Liver (tissue), 9 donors: ENCODE results near the gene DOCK8. TPM values are rescaled to one million over a fixed set of nuclear protein-coding genes. Genes with fewer than 3 reads are reported as not detected.

Experiments used
- DNase-seq: peaks from one replicate; pipeline ENCODE4 v3.0.0-alpha.2; 2017; ENCODE audit warnings: low spot score
- H3K27ac ChIP-seq, 2 donors: one replicate each; pipeline ENCODE4 v1.7.0; 2013; ENCODE audit warnings: inconsistent platforms in 2 of 2, low read length in 2 of 2, control low read depth in 1 of 2, low read depth in 1 of 2, mild to moderate bottlenecking in 1 of 2
- H3K27me3 ChIP-seq, 4 donors: one replicate each; pipeline versions ENCODE4 v1.6.1 to v1.7.0; 2013; ENCODE audit warnings: low read length in 3 of 4, inconsistent platforms in 1 of 4, mild to moderate bottlenecking in 1 of 4, moderate library complexity in 1 of 4; ENCODE audit not compliant: control insufficient read depth in 4 of 4, insufficient read depth in 4 of 4
- H3K36me3 ChIP-seq, 4 donors: one replicate each; pipeline versions ENCODE4 v1.6.1 to v1.7.0; 2013; ENCODE audit warnings: low read length in 3 of 4, mild to moderate bottlenecking in 3 of 4, low read depth in 1 of 4, moderate library complexity in 1 of 4; ENCODE audit not compliant: control insufficient read depth in 4 of 4, insufficient read depth in 3 of 4
- H3K4me1 ChIP-seq, 4 donors: one replicate each; pipeline versions ENCODE4 v1.6.1 to v1.7.0; 2013; ENCODE audit warnings: low read length in 3 of 4, mild to moderate bottlenecking in 3 of 4, moderate library complexity in 1 of 4; ENCODE audit not compliant: control insufficient read depth in 4 of 4, insufficient read depth in 4 of 4
- H3K4me3 ChIP-seq, 3 donors: one replicate each; pipeline versions ENCODE4 v1.6.1 to v1.7.0; 2013; ENCODE audit warnings: low read length in 3 of 3, control low read depth in 1 of 3, low read depth in 1 of 3, mild to moderate bottlenecking in 1 of 3
- H3K9ac ChIP-seq, 2 donors: one replicate each; pipeline ENCODE4 v1.7.0; 2013; ENCODE audit warnings: low read length in 2 of 2, mild to moderate bottlenecking in 2 of 2, moderate library complexity in 2 of 2, control low read depth in 1 of 2, low read depth in 1 of 2
- H3K9me3 ChIP-seq, 4 donors: one replicate each; pipeline versions ENCODE4 v1.6.1 to v1.7.0; 2013; ENCODE audit warnings: low read length in 3 of 4; ENCODE audit not compliant: control insufficient read depth in 4 of 4
- ATF3 ChIP-seq: IDR thresholded peaks from 2 replicates; pipeline ENCODE4 v1.6.1; 2016; ENCODE audit warnings: antibody characterized with exemption
- EGR1 ChIP-seq, 2 donors: IDR thresholded peaks; 2 replicates each; pipeline ENCODE4 v1.6.1; 2016 to 2018; ENCODE audit warnings: antibody characterized with exemption in 2 of 2, low read depth in 2 of 2
- FOXA1 ChIP-seq: IDR thresholded peaks from 2 replicates; pipeline ENCODE4 v1.6.1; 2016; ENCODE audit warnings: antibody characterized with exemption
- GABPA ChIP-seq, 2 donors: IDR thresholded peaks in 1 of 2; conservative IDR thresholded peaks in 1 of 2; 2 replicates each; pipeline ENCODE4 v1.6.1; 2016; ENCODE audit warnings: antibody characterized with exemption in 2 of 2, mild to moderate bottlenecking in 1 of 2, moderate library complexity in 1 of 2
- HNF4A ChIP-seq, 2 donors: conservative IDR thresholded peaks; 2 replicates each; pipeline ENCODE4 v1.6.1; 2016; ENCODE audit warnings: antibody characterized with exemption in 2 of 2, mild to moderate bottlenecking in 2 of 2
- HNF4G ChIP-seq: IDR thresholded peaks from 2 replicates; pipeline ENCODE4 v1.6.1; 2016; ENCODE audit warnings: antibody characterized with exemption
- JUND ChIP-seq, 2 donors: IDR thresholded peaks; 2 replicates each; pipeline ENCODE4 v1.6.1; 2016; ENCODE audit warnings: antibody characterized with exemption in 2 of 2
- MAX ChIP-seq: IDR thresholded peaks from 2 replicates; pipeline ENCODE4 v1.6.1; 2016; ENCODE audit warnings: antibody characterized with exemption
- NR2F2 ChIP-seq: IDR thresholded peaks from 2 replicates; pipeline ENCODE4 v1.6.1; 2016; ENCODE audit warnings: antibody characterized with exemption
- RXRA ChIP-seq, 2 donors: IDR thresholded peaks; 2 replicates each; pipeline ENCODE4 v1.6.1; 2017 to 2018; ENCODE audit warnings: antibody characterized with exemption in 2 of 2, mild to moderate bottlenecking in 1 of 2
- SP1 ChIP-seq: IDR thresholded peaks from 2 replicates; pipeline ENCODE4 v1.6.1; 2018; ENCODE audit warnings: antibody characterized with exemption, mild to moderate bottlenecking
- TAF1 ChIP-seq: conservative IDR thresholded peaks from 2 replicates; pipeline ENCODE4 v1.6.1; 2016; ENCODE audit warnings: antibody characterized with exemption, mild to moderate bottlenecking
- YY1 ChIP-seq: IDR thresholded peaks from 2 replicates; pipeline ENCODE4 v1.6.1; 2016; ENCODE audit warnings: antibody characterized with exemption, mild to moderate bottlenecking
- ZBTB33 ChIP-seq: IDR thresholded peaks from 2 replicates; pipeline ENCODE4 v1.6.1; 2016; ENCODE audit warnings: antibody characterized with exemption
- WGBS: extraction: QIAGEN DNeasy Blood & Tissue Kit; methylation state at CpG from one replicate; pipeline ENCODE4 v1.1.7; 2013; 5-methylcytosine and 5-hydroxymethylcytosine counted together
- polyA plus RNA-seq, 2 donors: library from polyadenylated mRNA; stranded (reverse) in 1 of 2; unstranded in 1 of 2; fragments of 200-250 nt in 1 of 2; fragments of >200 nt in 1 of 2; fragmentation: Nextera tagmentation in 1 of 2; extraction: Ambion mirVana in 1 of 2; gene quantifications; one replicate each; pipeline versions ENCODE4 v1.2.1 to v1.2.3, GENCODE V29; 2013 to 2015
- total RNA-seq, 2 donors: library from RNA; depleted of rRNA; stranded (reverse); fragments of >200 nt; gene quantifications; one replicate each; pipeline ENCODE4 v1.2.3, GENCODE V29; 2014
- TF ChIP-seq, protein P1 (sequence below): IDR thresholded peaks from 2 replicates; pipeline ENCODE4 v1.6.1; 2016; ENCODE audit warnings: antibody characterized with exemption, mild to moderate bottlenecking
- donor health status: healthy.
- donor health status: healthy.
- donor health status: healthy.
- donor health status: healthy.
- donor health status: healthy.

Gene DOCK8
- total and polyA plus RNA-seq, 4 donors: 3.8 to 22.6 (median 7.4) TPM

GRCh38 chr9:468766-469426 is 254.2 kb downstream of the DOCK8 start:
- H3K27me3 ChIP-seq: peaks cover 0 to 10% (median 0%) of the 10 kb centered on the region in 4 donors
- H3K9ac ChIP-seq: no peak overlapping the region
- H3K4me3 ChIP-seq: no peak overlapping the region
- no peaks in the 10 kb centered on the region for H3K9me3 ChIP-seq
- H3K4me1 ChIP-seq: peaks cover 0 to 30% (median 21%) of the 10 kb centered on the region in 4 donors
- H3K27ac ChIP-seq: no peak overlapping the region
- no peak for DNase-seq
- WGBS: 33% methylated on average over 8 of the region's 8 CpGs
- peaks cover 0 to 1% (median 0%) of the 10 kb centered on the region in 4 donors for H3K36me3 ChIP-seq
- TF ChIP-seq FOXA1 (no peak), EGR1 (IDR thresholded peaks at IDR 0.05; ENCODE audit: low read depth in 2 of 2) (no peak), RXRA (IDR thresholded peaks at IDR 0.05) (no peak), NR2F2 (no peak), GABPA (IDR thresholded peaks at IDR 0.05 in 1 of 2, conservative IDR thresholded peaks at IDR 0.05 in 1 of 2) (no peak), ATF3 (no peak), HNF4A (conservative IDR thresholded peaks at IDR 0.05) (no peak), ZBTB33 (no peak), HNF4G (no peak), JUND (IDR thresholded peaks at IDR 0.05) (no peak), SP1 (no peak), MAX (no peak), TAF1 (no peak)
- TF ChIP-seq, protein P1, sequence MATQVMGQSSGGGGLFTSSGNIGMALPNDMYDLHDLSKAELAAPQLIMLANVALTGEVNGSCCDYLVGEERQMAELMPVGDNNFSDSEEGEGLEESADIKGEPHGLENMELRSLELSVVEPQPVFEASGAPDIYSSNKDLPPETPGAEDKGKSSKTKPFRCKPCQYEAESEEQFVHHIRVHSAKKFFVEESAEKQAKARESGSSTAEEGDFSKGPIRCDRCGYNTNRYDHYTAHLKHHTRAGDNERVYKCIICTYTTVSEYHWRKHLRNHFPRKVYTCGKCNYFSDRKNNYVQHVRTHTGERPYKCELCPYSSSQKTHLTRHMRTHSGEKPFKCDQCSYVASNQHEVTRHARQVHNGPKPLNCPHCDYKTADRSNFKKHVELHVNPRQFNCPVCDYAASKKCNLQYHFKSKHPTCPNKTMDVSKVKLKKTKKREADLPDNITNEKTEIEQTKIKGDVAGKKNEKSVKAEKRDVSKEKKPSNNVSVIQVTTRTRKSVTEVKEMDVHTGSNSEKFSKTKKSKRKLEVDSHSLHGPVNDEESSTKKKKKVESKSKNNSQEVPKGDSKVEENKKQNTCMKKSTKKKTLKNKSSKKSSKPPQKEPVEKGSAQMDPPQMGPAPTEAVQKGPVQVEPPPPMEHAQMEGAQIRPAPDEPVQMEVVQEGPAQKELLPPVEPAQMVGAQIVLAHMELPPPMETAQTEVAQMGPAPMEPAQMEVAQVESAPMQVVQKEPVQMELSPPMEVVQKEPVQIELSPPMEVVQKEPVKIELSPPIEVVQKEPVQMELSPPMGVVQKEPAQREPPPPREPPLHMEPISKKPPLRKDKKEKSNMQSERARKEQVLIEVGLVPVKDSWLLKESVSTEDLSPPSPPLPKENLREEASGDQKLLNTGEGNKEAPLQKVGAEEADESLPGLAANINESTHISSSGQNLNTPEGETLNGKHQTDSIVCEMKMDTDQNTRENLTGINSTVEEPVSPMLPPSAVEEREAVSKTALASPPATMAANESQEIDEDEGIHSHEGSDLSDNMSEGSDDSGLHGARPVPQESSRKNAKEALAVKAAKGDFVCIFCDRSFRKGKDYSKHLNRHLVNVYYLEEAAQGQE: no peak

DNA sequence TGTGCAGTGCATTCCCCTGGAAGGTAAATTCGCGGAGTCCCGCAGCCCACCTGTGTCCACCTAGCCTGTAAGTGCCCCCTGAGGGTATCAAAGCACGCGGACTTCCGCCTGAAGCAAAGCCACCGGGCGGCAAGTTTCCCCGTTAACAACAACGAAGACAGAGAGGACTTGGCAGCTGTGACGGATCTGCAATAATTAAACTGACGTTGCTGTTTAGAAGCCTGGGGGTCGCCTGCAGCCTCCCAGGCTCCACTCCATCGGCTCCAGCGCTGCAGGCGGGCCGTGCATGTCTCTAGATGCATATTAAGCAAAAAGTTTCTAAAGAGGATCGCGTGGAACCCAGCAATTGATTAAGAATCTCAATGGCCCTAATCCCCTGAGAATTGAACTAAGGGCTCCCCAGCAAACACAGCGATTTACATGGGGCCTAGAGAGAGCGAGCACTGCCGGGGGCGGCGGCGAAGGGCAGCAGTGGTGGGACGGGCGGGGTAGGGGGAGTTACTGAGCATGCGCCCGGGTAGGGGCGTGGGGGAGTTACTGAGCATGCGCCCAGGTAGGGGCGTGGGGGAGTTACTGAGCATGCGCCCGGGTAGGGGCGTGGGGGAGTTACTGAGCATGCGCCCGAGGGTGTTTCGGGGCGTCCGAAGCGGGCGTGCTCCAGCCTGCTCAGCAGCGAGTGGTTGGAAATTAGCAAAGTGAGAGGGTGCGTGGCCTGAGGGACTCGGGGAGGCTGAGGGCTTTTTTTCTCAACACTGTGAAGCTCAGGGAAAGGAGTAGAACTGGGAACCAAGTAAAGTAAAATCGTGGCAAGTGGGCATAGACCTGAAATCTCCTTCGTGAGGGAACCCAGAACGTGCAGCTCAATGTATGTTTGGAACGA is 255.2 kb downstream of the DOCK8 start:
- Histone ChIP-seq H3K9me3 (no peaks in the 10 kb centered on the region), H3K9ac (peak overlapping the region; percentile 47 to 86), H3K27me3 (peaks cover 0 to 10% (median 0%) of the 10 kb centered on the region in 4 donors), H3K4me3 (peak overlapping the region; percentile 43 to 79 (median 59)), H3K36me3 (no peaks in the 10 kb centered on the region), H3K27ac (peak overlapping the region; percentile 71 to 76), H3K4me1 (peaks cover 0 to 26% (median 20%) of the 10 kb centered on the region in 4 donors)
- TF ChIP-seq YY1 (peak; percentile 36), JUND (IDR thresholded peaks at IDR 0.05) (no peak), HNF4A (conservative IDR thresholded peaks at IDR 0.05) (no peak), MAX (peak; percentile 65)
- TF ChIP-seq, protein P1: no peak
- peak; percentile 81 for DNase-seq
- 4% methylated on average over 49 of the region's 49 CpGs for WGBS
